Bronchial epithelial cell (primary cell): Measurements from ENCODE around the gene DCDC2B. TPM values are rescaled to one million over a fixed set of nuclear protein-coding genes. Genes with fewer than 3 reads are reported as not detected.

Experiments
- DNase-seq: peaks from one replicate; pipeline ENCODE4 v3.0.0-alpha.2; 2010; ENCODE audit warnings: low read depth
- FAIRE-seq: peaks from 2 replicates; lab custom pipeline; 2011; peaks lifted over from hg19 to GRCh38; lab: Jason Lieb, UNC
- H3K27me3 ChIP-seq: 2 replicates; pipeline ENCODE4 v1.5.1; 2011; ENCODE audit warnings: low read length; ENCODE audit not compliant: control insufficient read depth, insufficient read depth
- H3K36me3 ChIP-seq: 2 replicates; pipeline ENCODE4 v1.5.1; 2011; ENCODE audit warnings: low read length; ENCODE audit not compliant: control insufficient read depth, insufficient read depth
- H3K4me3 ChIP-seq: 2 replicates; pipeline ENCODE4 v1.5.1; 2011; ENCODE audit warnings: mild to moderate bottlenecking, low read depth, low read length, control low read depth
- CTCF ChIP-seq: IDR thresholded peaks from 2 replicates; pipeline ENCODE4 v1.5.1; 2011; ENCODE audit warnings: mild to moderate bottlenecking, moderate library complexity, low read length, control low read depth, inconsistent platforms; ENCODE audit not compliant: insufficient read depth, severe bottlenecking
- total RNA-seq: library from RNA; depleted of rRNA; stranded (reverse); fragments of >200 nt; gene quantifications from 2 replicates; pipeline ENCODE4 v1.2.1, GENCODE V29; 2014

DCDC2B gene
- total RNA-seq, 1 donor from 2014 or later = not detected

- peaks cover 13% of the 10 kb centered on the region for H3K36me3 ChIP-seq
- TF ChIP-seq CTCF = no peak
- no peaks in the 10 kb centered on the region for H3K27me3 ChIP-seq
- no peak for FAIRE-seq
- H3K4me3 ChIP-seq = no peak overlapping the region
- no peak for DNase-seq
Measured at GRCh38 chr1:32216566-32216965, 7.7 kb downstream of the DCDC2B start.

GRCh38 chr1:32219022-32219421, 10.1 kb downstream of the DCDC2B start:
- DNase-seq (no peak), FAIRE-seq (no peak)
- Histone ChIP-seq H3K27me3 (no peaks in the 10 kb centered on the region), H3K4me3 (no peak overlapping the region), H3K36me3 (peaks cover 17% of the 10 kb centered on the region)
- no peak for TF ChIP-seq CTCF

GRCh38 chr1:32220746-32221580, 12.1 kb downstream of the DCDC2B start:
- FAIRE-seq = no peak
- DNase-seq = no peak
- H3K27me3 ChIP-seq = no peaks in the 10 kb centered on the region
- H3K36me3 ChIP-seq = peaks cover 14% of the 10 kb centered on the region
- peak overlapping the region; percentile 94 for H3K4me3 ChIP-seq
- no peak for TF ChIP-seq CTCF

- TF ChIP-seq CTCF = no peak
- peak overlapping the region; percentile 94 for H3K4me3 ChIP-seq
- peaks cover 17% of the 10 kb centered on the region for H3K36me3 ChIP-seq
- FAIRE-seq (no peak), DNase-seq (no peak)
- H3K27me3 ChIP-seq = no peaks in the 10 kb centered on the region
Measured at GRCh38 chr1:32221581-32221979, 12.7 kb downstream of the DCDC2B start.

- Histone ChIP-seq H3K4me3 (peak within 1 kb of the TSS; percentile 94), H3K27me3 (no peaks in the 10 kb centered on the region), H3K36me3 (peaks cover 17% of the 10 kb centered on the region)
- TF ChIP-seq CTCF = no peak
- DNase-seq (peak; percentile 85), FAIRE-seq (no peak)
Measured at GRCh38 chr1:32221980-32222755, 13.3 kb downstream of the DCDC2B start, which contains the start of the genes EIF3I and TMEM234. Gene EIF3I (plus strand): TSS chr1:32222407. CDS start chr1:32222442, 35 bp downstream. Gene TMEM234 (minus strand): TSS chr1:32222353. CDS start chr1:32222322, 31 bp downstream.
